ENCODE results near the gene ASPSCR1. TPM values are rescaled to one million over a fixed set of nuclear protein-coding genes. Genes with fewer than 3 reads are reported as not detected.
"Not testable (repeated sequence)": the region's sequence is repeated elsewhere in the genome, so short reads cannot be mapped to it uniquely, and the experiment has no call there.

Gene ASPSCR1
- total RNA-seq, 1 experiment from 2014 or later, result 60.4 TPM

DNA sequence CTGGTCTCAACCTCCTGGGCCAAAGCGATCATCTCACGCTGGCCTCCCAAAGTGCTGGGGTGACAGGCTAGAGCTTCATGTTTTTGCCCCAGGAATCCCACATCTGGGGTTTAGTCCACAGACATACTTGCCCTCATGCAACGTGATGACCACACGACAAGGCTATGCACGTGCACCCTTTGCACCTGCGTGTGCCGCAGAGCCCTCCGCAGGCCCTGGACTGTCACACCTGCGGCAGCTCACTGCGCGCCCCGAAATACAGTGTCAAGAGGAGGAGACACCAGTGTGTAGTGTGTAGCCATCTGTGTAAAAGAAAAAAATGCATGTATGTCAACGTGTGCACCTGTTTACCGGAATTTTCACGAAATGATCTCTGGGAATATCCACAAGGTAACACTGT, 26.9 kb upstream of the ASPSCR1 start (continued):
- TF ChIP-seq NFATC4 (CRISPR knock-in tag; IDR thresholded peaks at IDR 0.05) (no peak), NFYB (CRISPR knock-in tag; conservative IDR thresholded peaks at IDR 0.05; ENCODE audit: low read depth) (no peak), GRHL2 (CRISPR knock-in tag; IDR thresholded peaks at IDR 0.05; ENCODE audit: insufficient replicate concordance, severe bottlenecking) (no peak), GABPB1 (CRISPR knock-in tag; IDR thresholded peaks at IDR 0.05) (no peak)
- TF ChIP-seq, protein P1, sequence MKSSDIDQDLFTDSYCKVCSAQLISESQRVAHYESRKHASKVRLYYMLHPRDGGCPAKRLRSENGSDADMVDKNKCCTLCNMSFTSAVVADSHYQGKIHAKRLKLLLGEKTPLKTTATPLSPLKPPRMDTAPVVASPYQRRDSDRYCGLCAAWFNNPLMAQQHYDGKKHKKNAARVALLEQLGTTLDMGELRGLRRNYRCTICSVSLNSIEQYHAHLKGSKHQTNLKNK (CRISPR knock-in tag; IDR thresholded peaks at IDR 0.05), result no peak
- TF ChIP-seq, protein P2, sequence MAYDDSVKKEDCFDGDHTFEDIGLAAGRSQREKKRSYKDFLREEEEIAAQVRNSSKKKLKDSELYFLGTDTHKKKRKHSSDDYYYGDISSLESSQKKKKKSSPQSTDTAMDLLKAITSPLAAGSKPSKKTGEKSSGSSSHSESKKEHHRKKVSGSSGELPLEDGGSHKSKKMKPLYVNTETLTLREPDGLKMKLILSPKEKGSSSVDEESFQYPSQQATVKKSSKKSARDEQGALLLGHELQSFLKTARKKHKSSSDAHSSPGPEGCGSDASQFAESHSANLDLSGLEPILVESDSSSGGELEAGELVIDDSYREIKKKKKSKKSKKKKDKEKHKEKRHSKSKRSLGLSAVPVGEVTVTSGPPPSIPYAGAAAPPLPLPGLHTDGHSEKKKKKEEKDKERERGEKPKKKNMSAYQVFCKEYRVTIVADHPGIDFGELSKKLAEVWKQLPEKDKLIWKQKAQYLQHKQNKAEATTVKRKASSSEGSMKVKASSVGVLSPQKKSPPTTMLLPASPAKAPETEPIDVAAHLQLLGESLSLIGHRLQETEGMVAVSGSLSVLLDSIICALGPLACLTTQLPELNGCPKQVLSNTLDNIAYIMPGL (CRISPR knock-in tag; IDR thresholded peaks at IDR 0.05), result no peak

- Mint-ChIP-seq H3K9me3 (no peaks in the 10 kb centered on the region), H3K36me3 (no peaks in the 10 kb centered on the region), H3K27me3 (ENCODE audit: low read depth) (peaks cover 6% of the 10 kb centered on the region), H3K4me1 (no peaks in the 10 kb centered on the region), H3K4me3 (no peak overlapping the region), H3K27ac (no peak overlapping the region)
- DNase-seq (ENCODE audit: low spot score) (no peak), ATAC-seq (no peak)
- TF ChIP-seq HMGA2 (CRISPR knock-in tag; IDR thresholded peaks at IDR 0.05) (no peak), CBFB (CRISPR knock-in tag; IDR thresholded peaks at IDR 0.05; ENCODE audit: low read depth) (no peak)
- ChIA-PET POLR2A (no interaction called here), CTCF (interaction anchor here (1.2 to 2.4 kb wide), 2 partner anchors 8 to 15 kb away, joined by 3 to 6 read pairs; no protein-coding TSS in a partner anchor)
Observed at GRCh38 chr17:81951785-81952684, 25.4 kb upstream of the ASPSCR1 start.

GRCh38 chr17:81952792-81953228, 24.6 kb upstream of the ASPSCR1 start:
- TF ChIP-seq, protein P3, sequence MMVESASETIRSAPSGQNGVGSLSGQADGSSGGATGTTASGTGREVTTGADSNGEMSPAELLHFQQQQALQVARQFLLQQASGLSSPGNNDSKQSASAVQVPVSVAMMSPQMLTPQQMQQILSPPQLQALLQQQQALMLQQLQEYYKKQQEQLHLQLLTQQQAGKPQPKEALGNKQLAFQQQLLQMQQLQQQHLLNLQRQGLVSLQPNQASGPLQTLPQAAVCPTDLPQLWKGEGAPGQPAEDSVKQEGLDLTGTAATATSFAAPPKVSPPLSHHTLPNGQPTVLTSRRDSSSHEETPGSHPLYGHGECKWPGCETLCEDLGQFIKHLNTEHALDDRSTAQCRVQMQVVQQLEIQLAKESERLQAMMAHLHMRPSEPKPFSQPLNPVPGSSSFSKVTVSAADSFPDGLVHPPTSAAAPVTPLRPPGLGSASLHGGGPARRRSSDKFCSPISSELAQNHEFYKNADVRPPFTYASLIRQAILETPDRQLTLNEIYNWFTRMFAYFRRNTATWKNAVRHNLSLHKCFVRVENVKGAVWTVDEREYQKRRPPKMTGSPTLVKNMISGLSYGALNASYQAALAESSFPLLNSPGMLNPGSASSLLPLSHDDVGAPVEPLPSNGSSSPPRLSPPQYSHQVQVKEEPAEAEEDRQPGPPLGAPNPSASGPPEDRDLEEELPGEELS (CRISPR knock-in tag; IDR thresholded peaks at IDR 0.05), result no peak
- TF ChIP-seq ZNF281 (CRISPR knock-in tag; IDR thresholded peaks at IDR 0.05), result no peak
- no peak for TF ChIP-seq SMAD3 (CRISPR knock-in tag; IDR thresholded peaks at IDR 0.05; ENCODE audit: borderline replicate concordance)
- no peak for DNase-seq (ENCODE audit: low spot score)
- no peaks in the 10 kb centered on the region for H3K36me3 Mint-ChIP-seq
- ChIA-PET POLR2A (no interaction called here), CTCF (interaction anchor here (1.2 to 2.4 kb wide), 2 partner anchors 8 to 15 kb away, joined by 3 to 6 read pairs; no protein-coding TSS in a partner anchor)
- ATAC-seq, result no peak; the same call in 1 of the 2 replicates
- H3K27me3 Mint-ChIP-seq (ENCODE audit: low read depth), result peaks cover 13% of the 10 kb centered on the region
- no peaks in the 10 kb centered on the region for H3K4me1 Mint-ChIP-seq
- H3K9me3 Mint-ChIP-seq, result no peaks in the 10 kb centered on the region
- H3K4me3 Mint-ChIP-seq, result no peak overlapping the region
- H3K27ac Mint-ChIP-seq, result no peak overlapping the region

DNA sequence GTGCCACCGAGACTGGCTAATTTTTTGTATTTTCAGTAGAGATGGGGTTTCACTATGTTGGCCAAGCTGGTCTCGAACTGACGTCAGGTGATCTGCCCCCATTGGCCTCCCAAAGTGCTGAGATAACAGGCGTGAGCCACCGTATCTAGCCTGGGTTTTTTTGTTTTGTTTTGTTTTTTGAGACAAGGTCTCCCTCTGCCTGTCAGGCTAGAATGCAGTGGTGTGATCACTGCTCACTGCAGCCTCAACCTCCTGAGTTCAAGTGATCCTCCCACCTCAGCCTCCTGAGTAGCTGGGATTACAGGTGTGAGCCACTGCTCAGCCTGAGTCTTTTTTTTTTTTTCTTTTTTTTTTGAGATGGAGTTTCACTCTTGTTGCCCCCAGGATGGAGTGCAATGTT, 24.0 kb upstream of the ASPSCR1 start:
- H3K27ac Mint-ChIP-seq; POLR2A ChIA-PET; H3K36me3 Mint-ChIP-seq; DNase-seq (ENCODE audit: low spot score); H3K4me1 Mint-ChIP-seq; H3K4me3 Mint-ChIP-seq; ATAC-seq; H3K9me3 Mint-ChIP-seq: not testable (repeated sequence)
- H3K27me3 Mint-ChIP-seq (ENCODE audit: low read depth), result peaks cover 20% of the 10 kb centered on the region
- CTCF ChIA-PET, result interaction anchor here (0.7 to 2.4 kb wide), 2 partner anchors 9 to 292 kb away, joined by 3 to 6 read pairs; no protein-coding TSS in a partner anchor
